Gastrocnemius medialis (tissue), 4 donors: ENCODE measurements around the gene NLK. TPM values are rescaled to one million over a fixed set of nuclear protein-coding genes. Genes with fewer than 3 reads are reported as not detected.

Experiments used
- ATAC-seq, 2 donors: fragments of 150-250 bp; one replicate each; pipeline ENCODE4 v1.9.1; 2016
- DNase-seq, 2 donors: peaks; one replicate each; pipeline ENCODE4 v3.0.0-alpha.2; 2019
- H3K27ac ChIP-seq, 4 donors: fragments of 200-600 bp; sonication (generic); 1 replicate in 1 of 4; 2 replicates in 3 of 4; pipeline ENCODE4 v1.5.1; 2016 to 2018; ENCODE audit warnings: mild to moderate bottlenecking in 2 of 4, moderate library complexity in 1 of 4
- H3K27me3 ChIP-seq, 3 donors: fragments of 200-600 bp; sonication (generic) in 2 of 3; 1 replicate in 1 of 3; 2 replicates in 2 of 3; pipeline versions ENCODE4 v1.5.1 to v1.6.0; 2016 to 2019; ENCODE audit warnings: mild to moderate bottlenecking in 1 of 3, moderate library complexity in 1 of 3
- H3K36me3 ChIP-seq, 2 donors: fragments of 200-600 bp; sonication (generic) in 1 of 2; one replicate each; pipeline ENCODE4 v1.5.1; 2017 to 2018
- H3K4me1 ChIP-seq, 2 donors: fragments of 200-600 bp; sonication (generic) in 1 of 2; one replicate each; pipeline ENCODE4 v1.5.1; 2016 to 2017; ENCODE audit warnings: mild to moderate bottlenecking in 2 of 2
- H3K4me3 ChIP-seq, 4 donors: fragments of 200-600 bp; sonication (generic) in 3 of 4; 1 replicate in 1 of 4; 2 replicates in 3 of 4; pipeline ENCODE4 v1.5.1; 2016 to 2019; ENCODE audit warnings: mild to moderate bottlenecking in 2 of 4
- H3K9me3 ChIP-seq, 3 donors: fragments of 200-600 bp; sonication (generic) in 2 of 3; 1 replicate in 1 of 3; 2 replicates in 2 of 3; pipeline ENCODE4 v1.5.1; 2016 to 2019
- CTCF ChIP-seq, 5 experiments: fragments of 450-650 bp in 3 of 5; fragments of 200-600 bp in 2 of 5; sonication (generic) in 2 of 5; IDR thresholded peaks in 4 of 5; conservative IDR thresholded peaks in 1 of 5; 1 replicate in 4 of 5; 2 replicates in 1 of 5; pipeline ENCODE4 v1.5.1; 2016 to 2019; ENCODE audit warnings: antibody characterized with exemption in 5 of 5, mild to moderate bottlenecking in 3 of 5, moderate library complexity in 3 of 5
- POLR2A ChIP-seq, 2 donors: fragments of 450-650 bp; IDR thresholded peaks; one replicate each; pipeline ENCODE4 v1.6.1; 2017; ENCODE audit warnings: antibody characterized with exemption in 2 of 2, mild to moderate bottlenecking in 2 of 2, moderate library complexity in 2 of 2
- in situ Hi-C, 4 donors: fragments of 200-750 bp; cut with MboI; loops; one replicate each; pipeline versions ENCODE4 v1.15.0 to v1.8.0; 2017; ENCODE audit warnings: low sequenced_read_pairs in 4 of 4
- intact Hi-C: fragments of 100-400 bp; cut with DNase I; formaldehyde crosslinking; loops from one replicate; pipeline ENCODE4 v1.15.1; 2023; ENCODE audit warnings: low total_unique reads
- total RNA-seq, 4 donors: library from RNA; depleted of rRNA; stranded (reverse); fragments of >200 nt; gene quantifications; one replicate each; pipeline versions ENCODE4 v1.1.0 to v1.2.3, GENCODE V29; 2016

Gene NLK
- total RNA-seq, 4 donors from 2014 or later, result 6.5 to 11.0 (median 9.1) TPM

DNA sequence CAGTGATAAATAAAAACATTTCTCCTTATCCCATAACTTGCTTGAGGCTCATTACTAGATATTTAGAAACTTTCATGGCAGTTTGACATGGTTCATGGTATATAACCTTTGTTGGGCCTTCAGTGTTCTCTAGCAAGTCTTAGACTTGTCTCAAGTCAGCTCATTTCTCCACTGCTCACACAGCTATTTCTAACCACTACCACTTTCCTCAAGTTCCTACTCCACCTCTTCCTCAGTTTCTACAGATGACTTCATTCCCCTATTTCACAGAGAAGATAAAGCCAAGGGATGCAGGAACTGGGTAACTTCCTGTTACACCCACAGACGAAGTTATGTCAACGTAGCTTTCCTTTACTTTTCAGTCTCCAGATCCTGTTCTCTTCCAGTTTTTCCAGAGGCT lies 23.2 kb downstream of the NLK start:
- in situ Hi-C loops (no loop called here), intact Hi-C loops (no loop called here)
- Histone ChIP-seq H3K36me3 (no peaks in the 10 kb centered on the region), H3K4me3 (no peak overlapping the region), H3K4me1 (no peaks in the 10 kb centered on the region), H3K27me3 (no peaks in the 10 kb centered on the region), H3K27ac (no peak overlapping the region), H3K9me3 (no peaks in the 10 kb centered on the region)
- no peak for DNase-seq
- ATAC-seq, result no peak
- TF ChIP-seq POLR2A (IDR thresholded peaks at IDR 0.05), result no peak
- no peak for TF ChIP-seq CTCF (IDR thresholded peaks at IDR 0.05 in 4 of 5, conservative IDR thresholded peaks at IDR 0.05 in 1 of 5)

DNA sequence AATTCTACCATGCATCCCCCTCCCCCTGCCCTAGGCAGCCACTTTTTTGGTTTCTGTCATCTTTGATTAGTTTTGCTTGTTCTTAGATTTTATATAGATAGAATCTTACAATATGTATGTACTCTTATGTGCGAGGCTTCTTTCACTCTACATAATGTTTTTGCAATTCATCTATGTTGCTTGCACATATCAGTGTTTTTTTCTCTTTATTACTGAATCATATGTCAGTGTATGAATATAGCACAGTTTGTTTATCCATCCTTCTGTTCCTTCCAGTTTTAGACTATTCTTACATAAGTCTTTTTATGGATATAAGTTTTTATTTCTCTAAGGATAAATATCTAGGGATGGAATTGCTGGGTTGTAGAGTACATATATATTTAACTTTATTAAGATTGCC lies 26.6 kb downstream of the NLK start:
- no peaks in the 10 kb centered on the region for H3K27me3 ChIP-seq
- H3K4me3 ChIP-seq, result no peak overlapping the region
- ATAC-seq (no peak), DNase-seq (no peak)
- intact Hi-C loops (no loop called here), in situ Hi-C loops (no loop called here)
- no peaks in the 10 kb centered on the region for H3K4me1 ChIP-seq
- no peak overlapping the region for H3K27ac ChIP-seq
- peaks cover 0 to 5% (median 3%) of the 10 kb centered on the region in 3 donors for H3K9me3 ChIP-seq
- no peaks in the 10 kb centered on the region for H3K36me3 ChIP-seq
- TF ChIP-seq CTCF (IDR thresholded peaks at IDR 0.05 in 4 of 5, conservative IDR thresholded peaks at IDR 0.05 in 1 of 5), result no peak
- no peak for TF ChIP-seq POLR2A (IDR thresholded peaks at IDR 0.05)

GRCh38 chr17:28071179-28071578 lies 28.7 kb downstream of the NLK start:
- intact Hi-C loops (no loop called here), in situ Hi-C loops (no loop called here)
- Histone ChIP-seq H3K4me3 (no peak overlapping the region), H3K9me3 (peaks cover 0 to 5% (median 3%) of the 10 kb centered on the region in 3 donors), H3K4me1 (no peaks in the 10 kb centered on the region), H3K36me3 (no peaks in the 10 kb centered on the region), H3K27me3 (no peaks in the 10 kb centered on the region), H3K27ac (no peak overlapping the region)
- DNase-seq (no peak), ATAC-seq (no peak)
- no peak for TF ChIP-seq CTCF (IDR thresholded peaks at IDR 0.05 in 4 of 5, conservative IDR thresholded peaks at IDR 0.05 in 1 of 5)

GRCh38 chr17:28071891-28072606 lies 29.6 kb downstream of the NLK start:
- no peak for ATAC-seq
- TF ChIP-seq POLR2A (IDR thresholded peaks at IDR 0.05), result no peak
- no peak for TF ChIP-seq CTCF (IDR thresholded peaks at IDR 0.05 in 4 of 5, conservative IDR thresholded peaks at IDR 0.05 in 1 of 5)
- intact Hi-C loops (no loop called here), in situ Hi-C loops (no loop called here)
- Histone ChIP-seq H3K9me3 (peaks cover 0 to 5% (median 3%) of the 10 kb centered on the region in 3 donors), H3K36me3 (no peaks in the 10 kb centered on the region), H3K27ac (no peak overlapping the region), H3K4me3 (no peak overlapping the region), H3K4me1 (no peaks in the 10 kb centered on the region), H3K27me3 (no peaks in the 10 kb centered on the region)
- DNase-seq, result no peak
